ENCODE data around the gene ZNF783.
"Not testable (repeated sequence)": the region's sequence is repeated elsewhere in the genome, so short reads cannot be mapped to it uniquely, and the experiment has no call there.

The ZNF783 gene

GRCh38 chr7:149226840-149227494, 35.0 kb upstream of the ZNF783 start:
- no peak for TF ChIP-seq CTCF (IDR thresholded peaks at IDR 0.05; ENCODE audit: low read depth, low read length, missing control alignments)
- DNase-seq (ENCODE audit: extremely low read depth, low read depth) = no peak

DNA sequence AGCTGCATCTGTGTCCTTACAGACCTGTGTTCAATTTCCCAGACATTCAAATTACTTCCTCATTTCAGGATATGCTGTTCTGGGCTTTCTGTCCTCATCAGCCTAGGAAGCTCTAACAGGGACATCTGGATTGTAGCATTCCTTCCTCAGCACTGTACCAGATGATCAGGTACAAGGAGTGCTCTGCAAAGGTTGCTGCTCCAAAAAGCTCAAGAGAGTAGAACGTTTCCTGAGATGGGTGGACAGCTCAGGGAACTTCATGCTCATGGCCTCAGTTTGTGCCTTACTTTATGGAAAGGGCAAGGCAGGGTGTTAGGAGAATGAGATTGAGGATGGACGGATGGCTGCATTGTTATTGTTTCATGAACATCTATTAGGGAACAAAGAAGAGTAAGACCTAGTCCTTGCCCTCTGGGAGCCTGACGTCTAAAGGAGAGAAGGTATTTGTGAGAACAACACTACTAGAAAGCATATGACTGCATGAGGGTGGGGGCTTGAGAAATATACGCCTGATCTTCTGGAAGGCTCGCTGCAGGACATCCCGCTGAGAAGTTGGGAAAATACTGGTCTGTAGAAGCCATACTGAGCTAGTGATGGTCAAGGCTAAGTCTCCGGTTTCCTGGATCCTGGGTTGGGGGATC, 33.0 kb upstream of the ZNF783 start:
- TF ChIP-seq CTCF (IDR thresholded peaks at IDR 0.05; ENCODE audit: low read depth, low read length, missing control alignments) = no peak
- H3K4me3 ChIP-seq (replicated peaks; ENCODE audit: low read depth, low read length) = no peak overlapping the region
- DNase-seq (ENCODE audit: extremely low read depth, low read depth) = no peak

More at GRCh38 chr7:149226840-149227494, 35.0 kb upstream of the ZNF783 start:
- H3K4me3 ChIP-seq (replicated peaks; ENCODE audit: low read depth, low read length) = no peak overlapping the region

GRCh38 chr7:149229526-149229925, 32.5 kb upstream of the ZNF783 start:
- no peak for DNase-seq (ENCODE audit: extremely low read depth, low read depth)
- TF ChIP-seq CTCF (IDR thresholded peaks at IDR 0.05; ENCODE audit: low read depth, low read length, missing control alignments) = no peak
- H3K4me3 ChIP-seq (replicated peaks; ENCODE audit: low read depth, low read length) = no peak overlapping the region

- no peak for DNase-seq (ENCODE audit: extremely low read depth, low read depth)
- TF ChIP-seq CTCF (IDR thresholded peaks at IDR 0.05; ENCODE audit: low read depth, low read length, missing control alignments) = no peak
- H3K4me3 ChIP-seq (replicated peaks; ENCODE audit: low read depth, low read length) = no peak overlapping the region
Observed at GRCh38 chr7:149232362-149232761, 29.6 kb upstream of the ZNF783 start.

- DNase-seq (ENCODE audit: extremely low read depth, low read depth) = peak; percentile 47
- not testable (repeated sequence) for H3K4me3 ChIP-seq (replicated peaks; ENCODE audit: low read depth, low read length)
Observed at GRCh38 chr7:149233655-149234204, 28.3 kb upstream of the ZNF783 start.

DNA sequence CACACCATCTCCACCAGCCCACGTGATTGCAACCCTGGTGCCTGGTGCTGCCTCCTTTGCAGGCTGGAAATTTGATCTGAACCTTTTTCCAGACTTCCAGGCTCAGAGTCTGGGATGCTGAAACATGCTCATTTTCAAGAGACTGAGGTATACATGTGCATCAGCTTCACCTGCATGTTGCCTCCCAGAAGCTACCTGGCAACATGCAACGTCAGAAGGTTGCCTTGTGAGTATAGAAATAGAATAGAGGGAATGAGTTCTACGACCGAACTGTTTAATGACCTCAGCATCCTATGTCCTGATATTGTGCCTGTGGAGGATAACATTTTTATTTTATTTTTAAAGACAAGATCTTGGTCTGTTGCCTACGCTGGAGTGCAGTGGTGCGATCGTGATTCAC, 24.5 kb upstream of the ZNF783 start:
- DNase-seq (ENCODE audit: extremely low read depth, low read depth) = no peak
- no peak overlapping the region for H3K4me3 ChIP-seq (replicated peaks; ENCODE audit: low read depth, low read length)
- TF ChIP-seq CTCF (IDR thresholded peaks at IDR 0.05; ENCODE audit: low read depth, low read length, missing control alignments) = no peak

- H3K4me3 ChIP-seq (replicated peaks; ENCODE audit: low read depth, low read length) = no peak overlapping the region
- no peak for TF ChIP-seq CTCF (IDR thresholded peaks at IDR 0.05; ENCODE audit: low read depth, low read length, missing control alignments)
- DNase-seq (ENCODE audit: extremely low read depth, low read depth) = no peak
Observed at GRCh38 chr7:149238051-149238450, 23.9 kb upstream of the ZNF783 start.
